B cell (primary cell): Measurements from ENCODE around the gene SART1. TPM values are rescaled to one million over a fixed set of nuclear protein-coding genes. Genes with fewer than 3 reads are reported as not detected.

Experiments
- ATAC-seq: fragments of 200-7000 bp; cut with Tn5 transposase; one replicate; pipeline ENCODE4 v1.10.0; 2021; ENCODE audit warnings: low read depth, mild to moderate bottlenecking, moderate number of reproducible peaks, moderate library complexity
- CTCF ChIA-PET: fragments of 350-600 bp; sonication (Branson Sonifier 250); formaldehyde crosslinking; loops from one replicate; lab custom pipeline; 2021; ENCODE audit warnings: antibody characterized with exemption, inconsistent platforms; lab: Charles Lee
- POLR2A ChIA-PET: fragments of 350-600 bp; sonication (Branson Sonifier 250); formaldehyde crosslinking; loops from one replicate; lab custom pipeline; 2021; ENCODE audit warnings: antibody characterized with exemption; lab: Charles Lee
- DNase-seq: peaks from one replicate; pipeline ENCODE4 v3.0.0; 2013
- H2AFZ ChIP-seq: 2 replicates; pipeline ENCODE4 v1.6.1; 2012; ENCODE audit warnings: mild to moderate bottlenecking, low read depth, low read length; ENCODE audit not compliant: insufficient read depth, poor library complexity, severe bottlenecking
- H3K27ac ChIP-seq, 2 donors: 1 replicate in 1 of 2; 2 replicates in 1 of 2; pipeline ENCODE4 v1.5.1; 2012 to 2013; ENCODE audit warnings: low read length in 2 of 2, mild to moderate bottlenecking in 2 of 2, moderate library complexity in 1 of 2
- H3K27me3 ChIP-seq, 4 experiments: fragments of 200-600 bp in 1 of 4; sonication (generic) in 1 of 4; replicated peaks in 1 of 4; 1 replicate in 2 of 4; 2 replicates in 2 of 4; pipeline versions ENCODE4 v1.6.1 to v1.7.0; 2013 to 2016; ENCODE audit warnings: low read length in 3 of 4, mild to moderate bottlenecking in 2 of 4, mixed read lengths in 1 of 4, moderate library complexity in 1 of 4; ENCODE audit not compliant: insufficient read depth in 4 of 4, control insufficient read depth in 3 of 4; ENCODE audit errors: control extremely low read depth in 1 of 4
- H3K36me3 ChIP-seq, 2 experiments: replicated peaks in 1 of 2; 1 replicate in 1 of 2; 2 replicates in 1 of 2; pipeline versions ENCODE4 v1.6.1 to v1.7.1; 2013; ENCODE audit warnings: low read length in 1 of 2; ENCODE audit not compliant: insufficient read depth in 2 of 2, control insufficient read depth in 1 of 2; ENCODE audit errors: control extremely low read depth in 1 of 2, extremely low read depth in 1 of 2
- H3K4me1 ChIP-seq, 2 donors: fragments of 200-600 bp in 1 of 2; sonication (generic) in 1 of 2; 1 replicate in 1 of 2; 2 replicates in 1 of 2; pipeline versions ENCODE4 v1.5.1 to v1.6.1; 2013 to 2017; ENCODE audit warnings: low read length in 2 of 2; ENCODE audit not compliant: control insufficient read depth in 2 of 2, insufficient read depth in 2 of 2
- H3K4me2 ChIP-seq: replicated peaks from 2 replicates; pipeline ENCODE3; 2012; ENCODE audit warnings: mild to moderate bottlenecking, low read depth, low read length; ENCODE audit not compliant: poor library complexity, severe bottlenecking
- H3K4me3 ChIP-seq, 5 experiments: fragments of 200-600 bp in 1 of 5; sonication (generic) in 1 of 5; 1 replicate in 3 of 5; 2 replicates in 2 of 5; pipeline versions ENCODE4 v1.5.1 to v1.7.0; 2011 to 2016; ENCODE audit warnings: low read length in 4 of 5, mild to moderate bottlenecking in 4 of 5, low read depth in 2 of 5, control low read depth in 1 of 5, moderate library complexity in 1 of 5; ENCODE audit not compliant: insufficient read depth in 1 of 5; ENCODE audit errors: control extremely low read depth in 1 of 5, extremely low read depth in 1 of 5
- H3K79me2 ChIP-seq: fragments of 200-600 bp; sonication (generic); one replicate; pipeline ENCODE4 v1.6.0; 2016; ENCODE audit warnings: low read length; ENCODE audit not compliant: control insufficient read depth, insufficient read depth
- H3K9ac ChIP-seq: fragments of 200-600 bp; sonication (generic); 2 replicates; pipeline ENCODE4 v1.6.1; 2017; ENCODE audit warnings: mild to moderate bottlenecking, low read length, moderate library complexity
- H3K9me3 ChIP-seq, 3 donors: one replicate each; pipeline versions ENCODE4 v1.6.1 to v1.7.1; 2013; ENCODE audit warnings: low read length in 2 of 3; ENCODE audit not compliant: control insufficient read depth in 2 of 3, insufficient read depth in 1 of 3; ENCODE audit errors: control extremely low read depth in 1 of 3
- H4K20me1 ChIP-seq: 2 replicates; pipeline ENCODE4 v1.6.0; 2012; ENCODE audit warnings: mild to moderate bottlenecking, low read length; ENCODE audit not compliant: insufficient read depth, control insufficient read depth, poor library complexity, severe bottlenecking
- H3K27ac Mint-ChIP-seq: one replicate; pipeline ENCODE4 v1.8.0; 2021; ENCODE audit warnings: mixed read lengths
- H3K27me3 Mint-ChIP-seq: one replicate; pipeline ENCODE4 v1.8.0; 2021; ENCODE audit warnings: mixed read lengths
- H3K4me1 Mint-ChIP-seq: one replicate; pipeline ENCODE4 v1.8.0; 2021; ENCODE audit warnings: mixed read lengths
- H3K4me3 Mint-ChIP-seq: one replicate; pipeline ENCODE4 v1.8.0; 2021; ENCODE audit warnings: mixed read lengths
- H3K9me3 Mint-ChIP-seq: one replicate; pipeline ENCODE4 v1.8.0; 2022; ENCODE audit warnings: mixed read lengths; ENCODE audit not compliant: insufficient read depth
- CTCF ChIP-seq: fragments of 200-600 bp; IDR thresholded peaks from one replicate; pipeline ENCODE4 v1.8.0; 2022; ENCODE audit warnings: antibody characterized with exemption, mild to moderate bottlenecking
- EZH2 ChIP-seq: IDR thresholded peaks from 2 replicates; pipeline ENCODE4 v1.6.1; 2012; ENCODE audit warnings: borderline replicate concordance, low read depth, mild to moderate bottlenecking, moderate library complexity, low read length; ENCODE audit not compliant: insufficient read depth, poor library complexity, severe bottlenecking
- WGBS: methylation state at CpG from one replicate; pipeline ENCODE4 v1.1.5; 2013; ENCODE audit warnings: missing lambda C conversion rate; ENCODE audit not compliant: insufficient coverage; 5-methylcytosine and 5-hydroxymethylcytosine counted together
- intact Hi-C: fragments of 100-400 bp; cut with micrococcal nuclease; formaldehyde crosslinking; loops from one replicate; pipeline ENCODE4 v1.10.0; 2022
- polyA plus RNA-seq: library from polyadenylated mRNA; depleted of rRNA; stranded (reverse); fragments of >200 nt; gene quantifications from 2 replicates; pipeline ENCODE4 v1.2.3, GENCODE V29; 2012
- total RNA-seq, 2 donors: library from RNA; stranded (reverse); fragments of 120-200 nt in 1 of 2; gene quantifications; 1 replicate in 1 of 2; 2 replicates in 1 of 2; pipeline versions ENCODE4 v1.2.3 to v1.2.4, GENCODE V29; 2013 to 2022

SART1 gene
- total and polyA plus RNA-seq, 2 donors (not counting 1 experiment from before 2014, with no cell fraction given) = 74.5 to 102 TPM

DNA sequence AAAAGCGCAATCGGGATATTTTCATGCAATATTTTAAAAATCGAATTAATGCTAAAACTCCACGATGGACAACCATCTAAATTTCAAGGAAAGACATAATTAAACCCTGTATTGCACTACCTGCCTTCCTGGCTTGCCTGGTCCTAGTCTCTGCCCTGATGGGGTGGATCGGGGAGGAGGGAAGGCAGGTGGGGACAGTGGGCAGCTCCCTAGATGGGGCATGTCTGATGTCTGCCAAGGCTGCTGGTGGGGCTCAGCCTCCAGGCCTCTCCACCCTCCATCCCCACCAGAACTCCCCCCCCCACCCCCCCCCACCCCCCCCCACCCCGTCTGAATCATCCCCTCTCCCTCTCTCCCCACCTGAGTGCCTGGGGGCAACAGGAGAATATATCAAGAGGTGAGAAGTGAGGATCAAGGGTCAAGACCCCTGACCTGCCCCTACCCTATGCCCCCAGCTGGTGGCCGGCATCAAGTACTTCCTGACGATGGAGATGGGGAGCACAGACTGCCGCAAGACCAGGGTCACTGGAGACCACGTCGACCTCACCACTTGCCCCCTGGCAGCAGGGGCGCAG lies 50.9 kb downstream of the SART1 start:
- WGBS = 71% methylated on average over 8 of the region's 12 CpGs
- ChIA-PET POLR2A (no interaction called here), CTCF (interaction anchor here (1.6 kb wide), 1 partner anchor 10 kb away, joined by 4 read pairs; no protein-coding TSS in a partner anchor)
- H2AFZ ChIP-seq = peak overlapping the region; percentile 74
- TF ChIP-seq CTCF = no peak
- no peak for TF ChIP-seq EZH2
- H3K36me3 ChIP-seq = no peaks in the 10 kb centered on the region
- H3K4me3 ChIP-seq = peak overlapping the region in 1 of 5 experiments; percentile 20
- no peaks in the 10 kb centered on the region for H3K9me3 Mint-ChIP-seq
- H3K27me3 ChIP-seq = peaks cover 0 to 29% (median 12%) of the 10 kb centered on the region in 4 experiments
- H3K4me3 Mint-ChIP-seq = no peak overlapping the region
- peaks cover 2% of the 10 kb centered on the region for H3K4me1 Mint-ChIP-seq
- DNase-seq = no peak
- peaks cover 0 to 12% (median 0%) of the 10 kb centered on the region in 3 donors for H3K9me3 ChIP-seq
- no peak overlapping the region for H3K9ac ChIP-seq
- no peak overlapping the region for H3K27ac Mint-ChIP-seq
- no peaks in the 10 kb centered on the region for H3K79me2 ChIP-seq
- peak overlapping the region; percentile 67 for H3K4me2 ChIP-seq
- peaks cover 11 to 13% of the 10 kb centered on the region in 2 donors for H3K4me1 ChIP-seq
- peaks cover 8% of the 10 kb centered on the region for H3K27me3 Mint-ChIP-seq
- no peaks in the 10 kb centered on the region for H4K20me1 ChIP-seq
- ATAC-seq = no peak
- intact Hi-C loops = no loop called here
- no peak overlapping the region for H3K27ac ChIP-seq

DNA sequence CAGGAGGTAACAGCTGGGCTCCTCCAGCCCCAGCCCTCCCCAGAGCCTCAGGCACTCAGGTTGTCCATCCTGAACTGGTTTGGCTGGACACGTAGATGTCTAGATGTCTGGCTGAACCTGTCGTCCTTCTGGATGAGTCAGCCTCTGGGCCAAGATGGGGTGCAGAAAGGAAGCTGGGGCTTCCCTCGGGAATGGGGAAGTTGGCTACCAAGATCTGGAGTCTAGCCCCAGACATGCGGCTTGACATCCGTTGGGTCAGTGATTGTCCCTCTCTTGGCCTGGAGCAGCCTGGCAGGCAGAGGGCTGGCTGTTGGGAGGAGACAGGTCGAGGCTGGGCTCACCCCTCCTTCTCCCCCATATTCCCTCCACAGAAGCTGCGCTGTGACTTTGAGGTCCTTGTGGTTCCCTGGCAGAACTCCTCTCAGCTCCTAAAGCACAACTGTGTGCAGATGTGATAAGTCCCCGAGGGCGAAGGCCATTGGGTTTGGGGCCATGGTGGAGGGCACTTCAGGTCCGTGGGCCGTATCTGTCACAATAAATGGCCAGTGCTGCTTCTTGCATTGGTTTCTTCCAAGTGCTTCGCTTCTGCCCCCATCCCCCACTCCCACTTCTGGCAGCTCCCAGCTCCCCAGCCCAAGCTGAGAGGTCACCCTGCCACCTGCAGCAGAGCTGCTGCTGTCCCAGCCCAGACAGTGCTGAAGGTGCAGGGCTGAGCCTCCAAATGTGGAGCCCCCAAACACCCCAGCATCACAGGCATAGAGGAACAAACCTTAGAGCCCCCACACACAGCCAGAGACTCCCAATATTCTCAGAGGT lies 51.6 kb downstream of the SART1 start:
- peaks cover 0 to 12% (median 0%) of the 10 kb centered on the region in 3 donors for H3K9me3 ChIP-seq
- 25% methylated on average over 9 of the region's 12 CpGs for WGBS

More for the DNA sequence above, 51.6 kb downstream of the SART1 start:
- H3K4me1 ChIP-seq = peaks cover 11 to 13% of the 10 kb centered on the region in 2 donors
- H3K9ac ChIP-seq = no peak overlapping the region
- H3K27me3 Mint-ChIP-seq = peaks cover 8% of the 10 kb centered on the region
- TF ChIP-seq EZH2 (no peak), CTCF (no peak)
- no peaks in the 10 kb centered on the region for H3K79me2 ChIP-seq
- intact Hi-C loops = no loop called here
- CTCF ChIA-PET = interaction anchor here (1.6 kb wide), 1 partner anchor 10 kb away, joined by 4 read pairs; no protein-coding TSS in a partner anchor
- H2AFZ ChIP-seq = no peak overlapping the region
- H3K27me3 ChIP-seq = peaks cover 0 to 29% (median 12%) of the 10 kb centered on the region in 4 experiments
- H3K27ac Mint-ChIP-seq = no peak overlapping the region
- H3K36me3 ChIP-seq = no peaks in the 10 kb centered on the region
- DNase-seq (no peak), ATAC-seq (no peak)
- H3K27ac ChIP-seq = no peak overlapping the region
- POLR2A ChIA-PET = no interaction called here
- H3K4me3 ChIP-seq = no peak overlapping the region
- no peak overlapping the region for H3K4me3 Mint-ChIP-seq
- H3K4me2 ChIP-seq = no peak overlapping the region
- peaks cover 2% of the 10 kb centered on the region for H3K4me1 Mint-ChIP-seq
- H3K9me3 Mint-ChIP-seq = no peaks in the 10 kb centered on the region
- H4K20me1 ChIP-seq = no peaks in the 10 kb centered on the region
